WTC11 (cell line): ENCODE results near the gene PIK3R1. TPM values are rescaled to one million over a fixed set of nuclear protein-coding genes. Genes with fewer than 3 reads are reported as not detected.

Experiments
- ATAC-seq: fragments of 200-7000 bp; cut with Tn5 transposase; 2 replicates; pipeline ENCODE4 v1.10.0; 2021; ENCODE audit warnings: mild to moderate bottlenecking, moderate library complexity
- CTCF ChIA-PET: fragments of 300-600 bp; sonication (Branson Sonifier 250); formaldehyde crosslinking; loops from one replicate; lab custom pipeline; 2021; ENCODE audit warnings: antibody characterized with exemption; lab: Charles Lee
- POLR2A ChIA-PET: fragments of 350-600 bp; sonication (Branson Sonifier 250); formaldehyde crosslinking; loops from one replicate; lab custom pipeline; 2021; ENCODE audit warnings: antibody characterized with exemption; lab: Charles Lee
- DNase-seq: peaks from one replicate; pipeline ENCODE4 v3.0.0; 2021; ENCODE audit warnings: low spot score
- H3K27ac Mint-ChIP-seq: 2 replicates; pipeline ENCODE4 v1.8.0; 2021; ENCODE audit warnings: mixed read lengths
- H3K27me3 Mint-ChIP-seq: 2 replicates; pipeline ENCODE4 v1.8.0; 2021; ENCODE audit warnings: low read depth, mild to moderate bottlenecking, moderate library complexity, mixed read lengths
- H3K36me3 Mint-ChIP-seq: 2 replicates; pipeline ENCODE4 v1.8.0; 2021; ENCODE audit warnings: mixed read lengths
- H3K4me1 Mint-ChIP-seq: 2 replicates; pipeline ENCODE4 v1.8.0; 2022; ENCODE audit warnings: mixed read lengths
- H3K4me3 Mint-ChIP-seq: 2 replicates; pipeline ENCODE4 v1.8.0; 2021; ENCODE audit warnings: mild to moderate bottlenecking, moderate library complexity, mixed read lengths
- H3K9me3 Mint-ChIP-seq: 2 replicates; pipeline ENCODE4 v1.8.0; 2021; ENCODE audit warnings: mixed read lengths
- AFF4 ChIP-seq: sonication (generic); formaldehyde crosslinking; IDR thresholded peaks from 2 replicates; pipeline ENCODE4 v1.8.1; 2023; ENCODE audit warnings: mild to moderate bottlenecking, missing genetic modification reagents, borderline replicate concordance
- CBFB ChIP-seq: sonication (generic); formaldehyde crosslinking; IDR thresholded peaks from 2 replicates; pipeline ENCODE4 v1.8.1; 2022; ENCODE audit warnings: mild to moderate bottlenecking, low read depth, missing genetic modification reagents
- CDX4 ChIP-seq: fragments of 250-450 bp; sonication (Bioruptor Pico); IDR thresholded peaks from 2 replicates; pipeline ENCODE4 v1.9.0; 2021; ENCODE audit warnings: moderate library complexity, mild to moderate bottlenecking, inconsistent platforms, borderline replicate concordance
- ELF4 ChIP-seq: sonication (generic); formaldehyde crosslinking; IDR thresholded peaks from 2 replicates; pipeline ENCODE4 v1.8.1; 2022; ENCODE audit warnings: low read depth, mild to moderate bottlenecking, moderate library complexity, missing genetic modification reagents
- FOXJ3 ChIP-seq: sonication (generic); formaldehyde crosslinking; IDR thresholded peaks from 2 replicates; pipeline ENCODE4 v1.9.0; 2021; ENCODE audit warnings: missing genetic modification reagents, mild to moderate bottlenecking, borderline replicate concordance
- FOXK1 ChIP-seq: sonication (generic); formaldehyde crosslinking; IDR thresholded peaks from 2 replicates; pipeline ENCODE4 v1.8.0; 2022; ENCODE audit warnings: mild to moderate bottlenecking, moderate library complexity, missing genetic modification reagents
- MLX ChIP-seq: sonication (generic); formaldehyde crosslinking; IDR thresholded peaks from 2 replicates; pipeline ENCODE4 v1.8.1; 2023; ENCODE audit warnings: mild to moderate bottlenecking, missing genetic modification reagents, moderate library complexity
- NR1H2 ChIP-seq: sonication (generic); formaldehyde crosslinking; IDR thresholded peaks from 2 replicates; pipeline ENCODE4 v1.9.0; 2021; ENCODE audit warnings: mild to moderate bottlenecking, moderate library complexity, missing genetic modification reagents
- SMAD3 ChIP-seq: sonication (generic); formaldehyde crosslinking; IDR thresholded peaks from 2 replicates; pipeline ENCODE4 v1.8.0; 2022; ENCODE audit warnings: missing genetic modification reagents, mild to moderate bottlenecking, borderline replicate concordance
- SOX15 ChIP-seq: fragments of 250-450 bp; sonication (Bioruptor Pico); IDR thresholded peaks from 2 replicates; pipeline ENCODE4 v1.9.0; 2021; ENCODE audit warnings: mild to moderate bottlenecking
- USF2 ChIP-seq: sonication (generic); formaldehyde crosslinking; IDR thresholded peaks from 2 replicates; pipeline ENCODE4 v1.8.1; 2023; ENCODE audit warnings: mild to moderate bottlenecking, missing genetic modification reagents, moderate library complexity
- ZBTB43 ChIP-seq: sonication (generic); formaldehyde crosslinking; IDR thresholded peaks from 2 replicates; pipeline ENCODE4 v1.8.1; 2023; ENCODE audit warnings: mild to moderate bottlenecking, missing genetic modification reagents
- ZMAT4 ChIP-seq: fragments of 250-450 bp; sonication (Bioruptor Pico); IDR thresholded peaks from 2 replicates; pipeline ENCODE4 v1.9.0; 2021; ENCODE audit warnings: mild to moderate bottlenecking
- ZNF317 ChIP-seq: sonication (generic); formaldehyde crosslinking; IDR thresholded peaks from 2 replicates; pipeline ENCODE4 v1.8.1; 2023; ENCODE audit warnings: low read depth, mild to moderate bottlenecking, moderate library complexity, missing genetic modification reagents, borderline replicate concordance
- ZNF423 ChIP-seq: fragments of 250-450 bp; sonication (Bioruptor Pico); IDR thresholded peaks from 2 replicates; pipeline ENCODE4 v2.1.2; 2022; ENCODE audit warnings: mild to moderate bottlenecking, moderate library complexity
- total RNA-seq: library from RNA; stranded (reverse); gene quantifications from 3 replicates; pipeline ENCODE4 v1.2.3, GENCODE V29; 2021
- TF ChIP-seq, protein P1 (sequence below): sonication (generic); formaldehyde crosslinking; IDR thresholded peaks from 2 replicates; pipeline ENCODE4 v1.8.0; 2022; ENCODE audit warnings: mild to moderate bottlenecking, missing genetic modification reagents
- TF ChIP-seq, protein P2 (sequence below): fragments of 200-600 bp; IDR thresholded peaks from 2 replicates; pipeline ENCODE4 v1.8.0; 2022; ENCODE audit warnings: antibody characterized with exemption
- TF ChIP-seq, protein P3 (sequence below): sonication (generic); formaldehyde crosslinking; conservative IDR thresholded peaks from 2 replicates; pipeline ENCODE4 v1.8.1; 2022; ENCODE audit warnings: mild to moderate bottlenecking, missing genetic modification reagents
- TF ChIP-seq, protein P4 (sequence below): sonication (generic); formaldehyde crosslinking; IDR thresholded peaks from 2 replicates; pipeline ENCODE4 v1.8.0; 2023; ENCODE audit warnings: missing genetic modification reagents, mild to moderate bottlenecking, borderline replicate concordance

PIK3R1 gene
- total RNA-seq, 1 experiment from 2014 or later, result 11.3 TPM

- TF ChIP-seq, protein P1, sequence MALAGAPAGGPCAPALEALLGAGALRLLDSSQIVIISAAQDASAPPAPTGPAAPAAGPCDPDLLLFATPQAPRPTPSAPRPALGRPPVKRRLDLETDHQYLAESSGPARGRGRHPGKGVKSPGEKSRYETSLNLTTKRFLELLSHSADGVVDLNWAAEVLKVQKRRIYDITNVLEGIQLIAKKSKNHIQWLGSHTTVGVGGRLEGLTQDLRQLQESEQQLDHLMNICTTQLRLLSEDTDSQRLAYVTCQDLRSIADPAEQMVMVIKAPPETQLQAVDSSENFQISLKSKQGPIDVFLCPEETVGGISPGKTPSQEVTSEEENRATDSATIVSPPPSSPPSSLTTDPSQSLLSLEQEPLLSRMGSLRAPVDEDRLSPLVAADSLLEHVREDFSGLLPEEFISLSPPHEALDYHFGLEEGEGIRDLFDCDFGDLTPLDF (CRISPR knock-in tag), result no peak
- no peak for TF ChIP-seq CBFB (CRISPR knock-in tag)
- no peak for TF ChIP-seq FOXK1
- TF ChIP-seq ZNF317 (CRISPR knock-in tag), result no peak
- TF ChIP-seq ZBTB43, result no peak
- TF ChIP-seq CDX4 (CRISPR knock-in tag), result no peak
- no peak for TF ChIP-seq SOX15 (CRISPR knock-in tag)
- no peak for TF ChIP-seq ELF4
- TF ChIP-seq USF2 (CRISPR knock-in tag), result no peak
- TF ChIP-seq SMAD3 (CRISPR knock-in tag), result no peak
- no peak for TF ChIP-seq MLX (CRISPR knock-in tag)
- no peak for TF ChIP-seq ZMAT4 (CRISPR knock-in tag)
These were observed 16.7 kb downstream of the PIK3R1 start (continued) for GRCh38 chr5:68232277-68232676.

GRCh38 chr5:68233075-68233474, 17.5 kb downstream of the PIK3R1 start:
- ATAC-seq (no peak), DNase-seq (no peak)
- ChIA-PET POLR2A (no interaction called here), CTCF (no interaction called here)
- Mint-ChIP-seq H3K27ac (no peak overlapping the region), H3K27me3 (no peaks in the 10 kb centered on the region), H3K4me1 (peaks cover 17% of the 10 kb centered on the region), H3K9me3 (no peaks in the 10 kb centered on the region), H3K4me3 (no peak overlapping the region), H3K36me3 (no peaks in the 10 kb centered on the region)
- TF ChIP-seq, protein P2, sequence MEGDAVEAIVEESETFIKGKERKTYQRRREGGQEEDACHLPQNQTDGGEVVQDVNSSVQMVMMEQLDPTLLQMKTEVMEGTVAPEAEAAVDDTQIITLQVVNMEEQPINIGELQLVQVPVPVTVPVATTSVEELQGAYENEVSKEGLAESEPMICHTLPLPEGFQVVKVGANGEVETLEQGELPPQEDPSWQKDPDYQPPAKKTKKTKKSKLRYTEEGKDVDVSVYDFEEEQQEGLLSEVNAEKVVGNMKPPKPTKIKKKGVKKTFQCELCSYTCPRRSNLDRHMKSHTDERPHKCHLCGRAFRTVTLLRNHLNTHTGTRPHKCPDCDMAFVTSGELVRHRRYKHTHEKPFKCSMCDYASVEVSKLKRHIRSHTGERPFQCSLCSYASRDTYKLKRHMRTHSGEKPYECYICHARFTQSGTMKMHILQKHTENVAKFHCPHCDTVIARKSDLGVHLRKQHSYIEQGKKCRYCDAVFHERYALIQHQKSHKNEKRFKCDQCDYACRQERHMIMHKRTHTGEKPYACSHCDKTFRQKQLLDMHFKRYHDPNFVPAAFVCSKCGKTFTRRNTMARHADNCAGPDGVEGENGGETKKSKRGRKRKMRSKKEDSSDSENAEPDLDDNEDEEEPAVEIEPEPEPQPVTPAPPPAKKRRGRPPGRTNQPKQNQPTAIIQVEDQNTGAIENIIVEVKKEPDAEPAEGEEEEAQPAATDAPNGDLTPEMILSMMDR, result no peak
- TF ChIP-seq AFF4 (CRISPR knock-in tag) (no peak), ZNF423 (CRISPR knock-in tag) (no peak), NR1H2 (CRISPR knock-in tag) (no peak), FOXJ3 (no peak)
- TF ChIP-seq, protein P3, sequence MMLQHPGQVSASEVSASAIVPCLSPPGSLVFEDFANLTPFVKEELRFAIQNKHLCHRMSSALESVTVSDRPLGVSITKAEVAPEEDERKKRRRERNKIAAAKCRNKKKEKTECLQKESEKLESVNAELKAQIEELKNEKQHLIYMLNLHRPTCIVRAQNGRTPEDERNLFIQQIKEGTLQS (CRISPR knock-in tag), result no peak
- TF ChIP-seq, protein P4, sequence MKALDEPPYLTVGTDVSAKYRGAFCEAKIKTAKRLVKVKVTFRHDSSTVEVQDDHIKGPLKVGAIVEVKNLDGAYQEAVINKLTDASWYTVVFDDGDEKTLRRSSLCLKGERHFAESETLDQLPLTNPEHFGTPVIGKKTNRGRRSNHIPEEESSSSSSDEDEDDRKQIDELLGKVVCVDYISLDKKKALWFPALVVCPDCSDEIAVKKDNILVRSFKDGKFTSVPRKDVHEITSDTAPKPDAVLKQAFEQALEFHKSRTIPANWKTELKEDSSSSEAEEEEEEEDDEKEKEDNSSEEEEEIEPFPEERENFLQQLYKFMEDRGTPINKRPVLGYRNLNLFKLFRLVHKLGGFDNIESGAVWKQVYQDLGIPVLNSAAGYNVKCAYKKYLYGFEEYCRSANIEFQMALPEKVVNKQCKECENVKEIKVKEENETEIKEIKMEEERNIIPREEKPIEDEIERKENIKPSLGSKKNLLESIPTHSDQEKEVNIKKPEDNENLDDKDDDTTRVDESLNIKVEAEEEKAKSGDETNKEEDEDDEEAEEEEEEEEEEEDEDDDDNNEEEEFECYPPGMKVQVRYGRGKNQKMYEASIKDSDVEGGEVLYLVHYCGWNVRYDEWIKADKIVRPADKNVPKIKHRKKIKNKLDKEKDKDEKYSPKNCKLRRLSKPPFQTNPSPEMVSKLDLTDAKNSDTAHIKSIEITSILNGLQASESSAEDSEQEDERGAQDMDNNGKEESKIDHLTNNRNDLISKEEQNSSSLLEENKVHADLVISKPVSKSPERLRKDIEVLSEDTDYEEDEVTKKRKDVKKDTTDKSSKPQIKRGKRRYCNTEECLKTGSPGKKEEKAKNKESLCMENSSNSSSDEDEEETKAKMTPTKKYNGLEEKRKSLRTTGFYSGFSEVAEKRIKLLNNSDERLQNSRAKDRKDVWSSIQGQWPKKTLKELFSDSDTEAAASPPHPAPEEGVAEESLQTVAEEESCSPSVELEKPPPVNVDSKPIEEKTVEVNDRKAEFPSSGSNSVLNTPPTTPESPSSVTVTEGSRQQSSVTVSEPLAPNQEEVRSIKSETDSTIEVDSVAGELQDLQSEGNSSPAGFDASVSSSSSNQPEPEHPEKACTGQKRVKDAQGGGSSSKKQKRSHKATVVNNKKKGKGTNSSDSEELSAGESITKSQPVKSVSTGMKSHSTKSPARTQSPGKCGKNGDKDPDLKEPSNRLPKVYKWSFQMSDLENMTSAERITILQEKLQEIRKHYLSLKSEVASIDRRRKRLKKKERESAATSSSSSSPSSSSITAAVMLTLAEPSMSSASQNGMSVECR (CRISPR knock-in tag), result no peak
